ENCODE results near the gene TEX261. TPM values are rescaled to one million over a fixed set of nuclear protein-coding genes. Genes with fewer than 3 reads are reported as not detected.
A peak's percentile ranks its signal among the peaks of the same experiment; 100 is the strongest.

Gene TEX261
- total RNA-seq, 4 donors from 2014 or later: 13.2 to 35.1 (median 30.3) TPM

GRCh38 chr2:70985283-70985688 lies 9.4 kb downstream of the TEX261 start:
- Histone ChIP-seq H3K4me3 (no peak overlapping the region), H3K9me3 (no peaks in the 10 kb centered on the region), H3K27me3 (no peaks in the 10 kb centered on the region), H3K36me3 (peaks cover 0 to 39% (median 0%) of the 10 kb centered on the region in 3 donors), H3K4me1 (peaks cover 0 to 8% (median 5%) of the 10 kb centered on the region in 4 donors), H3K27ac (peak overlapping the region in 1 of 4 donors; percentile 16)
- TF ChIP-seq POLR2A (IDR thresholded peaks at IDR 0.05): no peak
- TF ChIP-seq CTCF (IDR thresholded peaks at IDR 0.05): no peak
- DNase-seq: no peak

DNA sequence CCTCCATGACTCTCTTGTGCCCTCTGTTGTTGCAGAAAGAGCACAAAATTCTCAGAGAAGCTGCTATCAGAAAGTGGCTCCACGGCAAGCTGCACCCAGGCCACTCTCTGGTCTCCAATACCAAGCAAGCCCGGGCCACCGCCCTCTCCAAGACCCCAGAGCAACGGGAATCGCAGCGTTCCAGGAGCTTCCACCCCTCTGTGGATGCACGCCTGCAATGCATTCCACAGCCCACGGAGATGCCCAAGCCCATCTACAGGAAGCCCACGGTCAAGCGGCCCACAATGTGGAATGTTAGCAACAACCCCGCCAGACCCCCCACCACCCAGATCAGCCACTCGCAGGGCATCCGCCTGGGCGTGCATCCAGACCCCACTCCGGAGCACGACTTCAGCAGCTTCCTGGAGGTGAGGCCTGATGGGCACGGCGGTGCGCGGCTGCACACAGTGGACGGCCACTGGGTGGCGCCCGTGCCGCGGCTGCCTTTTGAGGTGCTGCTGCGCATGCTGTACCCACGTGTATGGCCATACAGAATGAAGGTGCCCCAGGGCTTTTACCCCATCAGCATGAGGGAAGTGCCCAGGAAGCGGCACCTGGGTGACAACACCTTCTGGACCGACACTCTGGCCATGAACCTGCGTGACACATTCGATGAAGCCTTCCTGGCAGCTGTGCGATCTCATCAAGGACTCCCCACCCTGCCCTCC lies 9.9 kb downstream of the TEX261 start:
- Histone ChIP-seq H3K27me3 (no peaks in the 10 kb centered on the region), H3K4me1 (peaks cover 0 to 8% (median 5%) of the 10 kb centered on the region in 4 donors), H3K9me3 (no peaks in the 10 kb centered on the region), H3K27ac (peak overlapping the region in 1 of 4 donors; percentile 16), H3K36me3 (peaks cover 0 to 34% (median 0%) of the 10 kb centered on the region in 3 donors), H3K4me3 (no peak overlapping the region)
- TF ChIP-seq CTCF (IDR thresholded peaks at IDR 0.05) (peak; percentile 62 to 91 (median 87)), POLR2A (IDR thresholded peaks at IDR 0.05) (no peak)
- peak; percentile 76 to 89 (median 86) for DNase-seq

DNA sequence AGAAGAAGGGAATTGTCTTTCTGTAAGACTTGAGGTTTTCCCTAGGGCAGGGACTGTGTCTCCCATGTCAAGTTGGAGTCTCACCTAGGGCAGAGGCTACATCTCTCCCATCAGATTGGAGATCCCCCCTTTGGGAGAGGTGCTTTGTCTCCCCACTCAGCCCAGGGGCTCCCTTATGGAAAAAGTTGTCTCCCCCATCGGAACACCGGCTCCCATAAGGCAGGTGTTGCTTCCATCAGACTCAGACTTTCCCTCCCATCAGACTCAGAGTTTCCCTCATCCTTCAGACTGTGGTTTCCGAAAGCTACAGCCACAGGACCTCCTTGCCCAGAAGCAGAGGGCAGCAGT lies 10.5 kb downstream of the TEX261 start:
- TF ChIP-seq POLR2A (IDR thresholded peaks at IDR 0.05) (no peak), CTCF (IDR thresholded peaks at IDR 0.05) (no peak)
- H3K4me1 ChIP-seq: peaks cover 0 to 8% (median 5%) of the 10 kb centered on the region in 4 donors
- no peak overlapping the region for H3K4me3 ChIP-seq
- DNase-seq: no peak
- no peak overlapping the region for H3K27ac ChIP-seq
- peaks cover 0 to 29% (median 0%) of the 10 kb centered on the region in 3 donors for H3K36me3 ChIP-seq
- H3K9me3 ChIP-seq: no peaks in the 10 kb centered on the region
- no peaks in the 10 kb centered on the region for H3K27me3 ChIP-seq

DNA sequence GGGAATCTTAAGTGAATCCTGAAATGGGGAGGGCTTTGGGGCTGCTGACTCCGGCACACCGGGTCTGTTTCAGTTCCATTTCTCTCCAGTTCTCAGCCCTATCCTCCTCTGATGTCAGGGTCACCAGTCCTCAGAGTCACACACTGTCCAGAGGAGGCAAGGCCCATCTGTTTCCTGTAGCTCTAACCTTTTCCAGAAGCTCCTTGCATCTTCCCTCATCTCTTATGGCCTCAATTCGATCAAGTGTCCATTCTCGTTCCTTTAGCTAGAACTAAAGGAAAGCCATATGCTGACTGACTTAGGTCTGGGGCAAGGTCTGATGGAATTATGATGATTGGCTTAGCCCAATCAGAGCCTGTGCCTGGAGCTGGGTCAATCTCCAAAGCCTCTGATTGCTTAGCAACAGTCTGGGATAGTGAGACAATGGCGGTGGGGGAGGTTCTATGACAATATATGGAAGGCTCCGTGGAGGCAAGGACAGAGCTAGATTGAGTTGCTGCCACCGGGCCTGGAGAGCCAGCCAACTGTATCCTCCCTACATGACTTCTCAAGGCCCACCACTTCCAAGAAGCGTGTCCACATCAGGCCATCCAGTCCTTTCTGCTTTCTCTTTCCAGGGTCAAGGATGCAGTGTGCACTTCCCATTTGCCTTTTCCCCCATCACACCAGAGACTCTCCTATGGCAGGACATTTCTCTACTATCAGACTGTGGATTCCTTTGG lies 11.0 kb downstream of the TEX261 start:
- Histone ChIP-seq H3K27ac (no peak overlapping the region), H3K4me1 (peaks cover 0 to 8% (median 6%) of the 10 kb centered on the region in 4 donors), H3K9me3 (no peaks in the 10 kb centered on the region), H3K27me3 (no peaks in the 10 kb centered on the region), H3K36me3 (peaks cover 0 to 23% (median 0%) of the 10 kb centered on the region in 3 donors), H3K4me3 (no peak overlapping the region)
- no peak for TF ChIP-seq CTCF (IDR thresholded peaks at IDR 0.05)
- TF ChIP-seq POLR2A (IDR thresholded peaks at IDR 0.05): no peak
- DNase-seq: peak in 1 of 3 donors; percentile 37

DNA sequence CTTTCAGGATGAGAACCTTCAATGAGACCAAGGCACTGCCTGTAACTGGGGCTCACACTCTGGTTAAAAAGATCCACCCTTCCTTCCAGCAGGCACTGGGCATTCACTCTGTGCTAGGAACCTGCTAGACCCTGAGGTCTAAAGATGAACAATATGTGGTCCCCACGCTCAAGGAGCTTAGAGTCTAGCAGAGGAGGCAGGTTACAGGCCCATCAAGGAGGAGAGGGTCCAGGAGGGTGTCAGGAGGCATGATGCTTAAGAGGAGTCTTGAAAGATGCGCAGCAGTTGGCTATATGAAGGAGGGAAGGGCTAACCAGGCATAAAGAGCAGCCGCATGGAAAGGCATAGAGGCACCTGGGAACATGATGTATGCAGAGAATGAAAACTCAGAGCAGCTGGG lies 11.7 kb downstream of the TEX261 start:
- Histone ChIP-seq H3K9me3 (no peaks in the 10 kb centered on the region), H3K36me3 (peaks cover 0 to 16% (median 0%) of the 10 kb centered on the region in 3 donors), H3K27ac (no peak overlapping the region), H3K4me3 (no peak overlapping the region), H3K27me3 (no peaks in the 10 kb centered on the region), H3K4me1 (peaks cover 4 to 14% (median 9%) of the 10 kb centered on the region in 4 donors)
- no peak for TF ChIP-seq CTCF (IDR thresholded peaks at IDR 0.05)
- no peak for DNase-seq

Data from Peyer's patch (tissue), 4 donors.